Lower leg skin (tissue), 4 donors: ENCODE data around the gene EIF3L. TPM values are rescaled to one million over a fixed set of nuclear protein-coding genes. Genes with fewer than 3 reads are reported as not detected.
A peak's percentile ranks its signal among the peaks of the same experiment; 100 is the strongest.
"Not testable (repeated sequence)": the region's sequence is repeated elsewhere in the genome, so short reads cannot be mapped to it uniquely, and the experiment has no call there.

Experiments used
- DNase-seq, 2 donors: peaks; one replicate each; pipeline ENCODE4 v3.0.0-alpha.2; 2019; ENCODE audit warnings: low spot score in 2 of 2
- H3K4me3 ChIP-seq: fragments of 200-600 bp; sonication (generic); 2 replicates; pipeline ENCODE4 v1.5.1; 2017; ENCODE audit warnings: mild to moderate bottlenecking, low read depth; ENCODE audit not compliant: poor library complexity, severe bottlenecking
- CTCF ChIP-seq, 3 donors: fragments of 450-650 bp; IDR thresholded peaks; one replicate each; pipeline ENCODE4 v1.5.1; 2016; ENCODE audit warnings: antibody characterized with exemption in 3 of 3, mild to moderate bottlenecking in 3 of 3, moderate library complexity in 2 of 3
- POLR2A ChIP-seq, 2 donors: fragments of 450-650 bp; IDR thresholded peaks; one replicate each; pipeline ENCODE4 v1.6.1; 2016 to 2017; ENCODE audit warnings: antibody characterized with exemption in 2 of 2, mild to moderate bottlenecking in 1 of 2, moderate library complexity in 1 of 2
- WGBS, 2 donors: methylation state at CpG; one replicate each; pipeline ENCODE4 v1.1.5; 2018; 5-methylcytosine and 5-hydroxymethylcytosine counted together
- intact Hi-C: fragments of 100-400 bp; cut with DNase I; formaldehyde crosslinking; loops from one replicate; pipeline ENCODE4 v1.15.0; 2023; ENCODE audit warnings: low total_unique reads
- total RNA-seq, 4 donors: library from RNA; depleted of rRNA; stranded (reverse); fragments of >200 nt; gene quantifications; one replicate each; pipeline ENCODE4 v1.1.0, GENCODE V29; 2016

EIF3L gene
- 100 to 1,000 TPM; 392 to 558 (median 489) TPM for total RNA-seq

DNA sequence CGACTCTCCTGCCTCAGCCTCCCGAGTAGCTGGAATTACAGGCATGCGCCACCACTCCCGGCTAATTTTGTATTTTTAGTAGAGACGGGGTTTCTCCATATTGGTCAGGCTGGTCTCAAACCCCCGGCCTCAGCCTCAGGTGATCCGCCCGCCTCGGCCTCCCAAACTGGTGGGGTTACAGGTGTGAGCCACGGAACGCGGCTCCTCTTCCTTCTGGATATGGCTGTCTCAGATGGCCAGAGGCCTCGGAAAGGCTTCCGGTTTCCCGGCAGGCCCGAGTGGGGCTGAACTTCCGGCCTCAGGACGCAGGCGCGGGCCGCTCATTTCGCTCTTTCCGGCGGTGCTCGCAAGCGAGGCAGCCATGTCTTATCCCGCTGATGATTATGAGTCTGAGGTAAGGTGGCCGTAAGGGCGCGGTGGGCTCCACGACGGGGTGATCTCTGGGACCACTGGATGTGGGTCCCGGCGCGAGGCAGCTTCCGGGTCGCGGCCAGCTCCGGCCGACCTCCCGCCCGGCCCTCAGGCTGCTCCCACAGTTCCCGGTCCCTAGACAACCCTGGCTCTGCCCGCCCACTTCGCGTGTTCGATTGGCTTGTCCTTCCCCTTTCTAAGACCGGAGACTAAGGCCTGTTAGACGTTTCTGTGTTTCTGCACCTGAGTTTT is at the start of gene EIF3L:
TSS of gene EIF3L (plus strand) at position 331 of the 663 bp plus-strand sequence. CDS start at position 362, 31 bp downstream.
- DNase-seq: peak; percentile 88 to 98
- WGBS, 2 donors: 1% methylated on average over 44 to 47 of the region's 49 CpGs
- TF ChIP-seq CTCF (IDR thresholded peaks at IDR 0.05) (no peak), POLR2A (IDR thresholded peaks at IDR 0.05) (peak in 1 of 2 donors; percentile 44)
- H3K4me3 ChIP-seq: peak within 1 kb of the TSS; percentile 71
- intact Hi-C loops: no loop called here

- intact Hi-C loops: loop anchor here (10.0 kb wide), 1 partner anchor 155 kb away; no protein-coding TSS in a partner anchor
- H3K4me3 ChIP-seq, DNase-seq: not testable (repeated sequence)
- WGBS, 2 donors: 74 to 75% methylated on average over 9 of the region's 9 CpGs
These were observed 49.2 kb upstream of the EIF3L start for GRCh38 chr22:37799979-37800378.

DNA sequence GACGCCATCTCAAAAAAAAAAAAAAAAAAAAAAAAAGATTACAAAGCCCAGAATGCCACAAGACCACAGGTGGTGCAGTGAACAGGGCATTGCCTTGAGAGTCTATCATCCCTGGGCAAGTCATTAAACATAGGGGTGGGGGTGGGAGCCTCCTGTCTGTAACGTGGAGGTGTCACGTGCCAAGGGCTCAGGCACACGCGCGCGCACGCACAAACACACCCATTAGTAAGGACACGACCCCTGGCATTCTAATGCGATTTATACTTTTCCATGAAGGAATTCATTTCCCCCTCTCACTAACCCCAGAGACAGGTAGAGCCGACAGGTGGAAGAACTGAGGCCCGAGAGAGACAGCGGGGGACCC is 47.3 kb upstream of the EIF3L start:
- TF ChIP-seq CTCF (IDR thresholded peaks at IDR 0.05) (no peak), POLR2A (IDR thresholded peaks at IDR 0.05) (no peak)
- WGBS, 2 donors: 6 to 9% methylated on average over 13 of the region's 13 CpGs
- peak overlapping the region; percentile 47 for H3K4me3 ChIP-seq
- intact Hi-C loops: no loop called here
- no peak for DNase-seq

- peak overlapping the region; percentile 47 for H3K4me3 ChIP-seq
- DNase-seq: peak in 1 of 2 donors; percentile 93
- 2% methylated on average over 61 to 62 of the region's 63 CpGs for WGBS, 2 donors
- intact Hi-C loops: no loop called here
- no peak for TF ChIP-seq CTCF (IDR thresholded peaks at IDR 0.05)
- TF ChIP-seq POLR2A (IDR thresholded peaks at IDR 0.05): no peak
These were observed 46.7 kb upstream of the EIF3L start for GRCh38 chr22:37802310-37803194.

GRCh38 chr22:37803195-37803638 is 46.0 kb upstream of the EIF3L start:
- 43% methylated on average over 16 of the region's 16 CpGs for WGBS, 2 donors
- no peak for TF ChIP-seq POLR2A (IDR thresholded peaks at IDR 0.05)
- no peak for TF ChIP-seq CTCF (IDR thresholded peaks at IDR 0.05)
- intact Hi-C loops: no loop called here
- no peak overlapping the region for H3K4me3 ChIP-seq
- DNase-seq: no peak
